ENCODE measurements around the gene SEMA3A.

- TF ChIP-seq CTCF (IDR thresholded peaks at IDR 0.05; ENCODE audit: insufficient read depth, low read length, poor library complexity, severe bottlenecking) (no peak), EZH2phosphoT487 (conservative IDR thresholded peaks at IDR 0.05; ENCODE audit: low read length) (no peak)
These were observed 37.4 kb downstream of the SEMA3A start for GRCh38 chr7:84157171-84157570.

All from SU-DHL-6 (cell line).